Cardiac muscle cell (in vitro differentiated cells and primary cell): ENCODE results near the gene UMAD1. TPM values are rescaled to one million over a fixed set of nuclear protein-coding genes. Genes with fewer than 3 reads are reported as not detected.

Source experiments
- DNase-seq, 2 donors: peaks; one replicate each; pipeline versions ENCODE4 v3.0.0 to v3.0.0-alpha.2; 2010 to 2017; ENCODE audit warnings: low read depth in 1 of 2, low spot score in 1 of 2
- H3K27ac ChIP-seq: fragments of 200-600 bp; sonication (generic); 2 replicates; pipeline ENCODE4 v1.5.1; 2016
- H3K27me3 ChIP-seq: fragments of 200-600 bp; sonication (generic); 2 replicates; pipeline ENCODE4 v1.6.0; 2016; ENCODE audit warnings: control low read depth
- H3K36me3 ChIP-seq: fragments of 200-600 bp; sonication (generic); 2 replicates; pipeline ENCODE4 v1.5.1; 2016; ENCODE audit warnings: control low read depth
- H3K4me1 ChIP-seq: fragments of 200-600 bp; sonication (generic); 2 replicates; pipeline ENCODE4 v1.8.1; 2017; ENCODE audit warnings: low read depth, mild to moderate bottlenecking, mixed run types
- H3K4me3 ChIP-seq: fragments of 200-600 bp; sonication (generic); 2 replicates; pipeline ENCODE4 v1.5.1; 2016; ENCODE audit warnings: mild to moderate bottlenecking
- H3K9me3 ChIP-seq: fragments of 200-600 bp; sonication (generic); 2 replicates; pipeline ENCODE4 v1.5.1; 2017; ENCODE audit warnings: low read depth, mild to moderate bottlenecking, control low read depth
- CTCF ChIP-seq: IDR thresholded peaks from 2 replicates; pipeline ENCODE4 v1.5.1; 2012; ENCODE audit warnings: low read depth, mild to moderate bottlenecking, low read length
- polyA plus RNA-seq: library from polyadenylated mRNA; unstranded; fragments of >200 nt; fragmentation: Nextera tagmentation; extraction: Ambion mirVana; gene quantifications from 2 replicates; pipeline ENCODE4 v1.2.1, GENCODE V29; 2016
- total RNA-seq: library from RNA; depleted of rRNA; stranded (reverse); fragments of >200 nt; gene quantifications from 2 replicates; pipeline ENCODE4 v1.2.3, GENCODE V29; 2016

UMAD1 gene
- total and polyA plus RNA-seq, 2 experiments from 2014 or later, result 8.2 to 12.9 TPM

- Histone ChIP-seq H3K4me3 (no peak overlapping the region), H3K27me3 (no peaks in the 10 kb centered on the region), H3K27ac (no peak overlapping the region), H3K9me3 (no peaks in the 10 kb centered on the region), H3K36me3 (no peaks in the 10 kb centered on the region), H3K4me1 (no peaks in the 10 kb centered on the region)
- no peak for DNase-seq
- TF ChIP-seq CTCF, result no peak
Measured at GRCh38 chr7:7772397-7772821, 131.9 kb downstream of the UMAD1 start.

GRCh38 chr7:7773334-7774309 lies 133.1 kb downstream of the UMAD1 start:
- no peaks in the 10 kb centered on the region for H3K4me1 ChIP-seq
- H3K36me3 ChIP-seq, result no peaks in the 10 kb centered on the region
- no peak for DNase-seq
- no peak overlapping the region for H3K4me3 ChIP-seq
- H3K9me3 ChIP-seq, result no peaks in the 10 kb centered on the region
- no peaks in the 10 kb centered on the region for H3K27me3 ChIP-seq
- H3K27ac ChIP-seq, result no peak overlapping the region
- TF ChIP-seq CTCF, result no peak

- no peaks in the 10 kb centered on the region for H3K27me3 ChIP-seq
- no peaks in the 10 kb centered on the region for H3K4me1 ChIP-seq
- no peak overlapping the region for H3K27ac ChIP-seq
- no peak for DNase-seq
- H3K36me3 ChIP-seq, result no peaks in the 10 kb centered on the region
- H3K9me3 ChIP-seq, result no peaks in the 10 kb centered on the region
- no peak overlapping the region for H3K4me3 ChIP-seq
- no peak for TF ChIP-seq CTCF
Measured at GRCh38 chr7:7779888-7780287, 139.3 kb downstream of the UMAD1 start.

DNA sequence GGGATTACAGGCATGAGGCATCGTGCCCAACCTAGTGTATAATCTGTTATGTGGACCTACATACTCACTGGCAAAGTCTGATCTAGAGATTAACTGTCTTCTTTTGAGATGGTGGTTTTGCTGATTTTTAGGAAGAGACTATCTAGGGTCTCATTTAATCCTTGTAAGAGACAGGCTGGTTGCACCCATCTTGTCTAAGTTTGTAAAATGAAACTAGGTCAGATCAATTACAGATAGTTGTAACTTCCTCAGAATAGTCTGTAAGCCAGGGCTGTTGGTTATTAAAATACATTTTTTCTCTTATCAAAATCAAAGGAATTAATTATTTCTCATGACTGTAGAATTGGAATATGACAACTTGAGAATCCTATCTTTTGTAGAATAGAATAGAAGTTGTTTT lies 142.4 kb downstream of the UMAD1 start:
- no peaks in the 10 kb centered on the region for H3K36me3 ChIP-seq
- no peak for TF ChIP-seq CTCF
- no peaks in the 10 kb centered on the region for H3K9me3 ChIP-seq
- DNase-seq, result no peak
- H3K4me1 ChIP-seq, result no peaks in the 10 kb centered on the region
- no peaks in the 10 kb centered on the region for H3K27me3 ChIP-seq
- no peak overlapping the region for H3K4me3 ChIP-seq
- no peak overlapping the region for H3K27ac ChIP-seq

- DNase-seq, result no peak
- Histone ChIP-seq H3K4me3 (no peak overlapping the region), H3K9me3 (no peaks in the 10 kb centered on the region), H3K36me3 (no peaks in the 10 kb centered on the region), H3K27me3 (no peaks in the 10 kb centered on the region), H3K27ac (no peak overlapping the region), H3K4me1 (no peaks in the 10 kb centered on the region)
- no peak for TF ChIP-seq CTCF
Measured at GRCh38 chr7:7785344-7785973, 144.9 kb downstream of the UMAD1 start.
